GM12878 (cell line): ENCODE measurements around the gene UBE2J2. TPM values are rescaled to one million over a fixed set of nuclear protein-coding genes. Genes with fewer than 3 reads are reported as not detected.

Source experiments
- ATAC-seq: fragments of 200-7000 bp; cut with Tn5 transposase; 3 replicates; pipeline ENCODE4 v1.9.1; 2020; ENCODE audit warnings: mild to moderate bottlenecking, moderate library complexity
- BruUV-seq: library from RNA; stranded (reverse); fragments of 400-500 nt; replicated peaks from 2 replicates; lab custom pipeline; 2021; lab: Mats Ljungman, UMichigan
- CTCF ChIA-PET: fragments of 300-600 bp; sonication (Branson Sonifier 250); formaldehyde crosslinking; extraction: SDS; loops from one replicate; lab custom pipeline; 2021; ENCODE audit warnings: inconsistent platforms; lab: Yijun Ruan, JAX
- POLR2A ChIA-PET: fragments of 350-600 bp; formaldehyde crosslinking; extraction: SDS; loops from one replicate; lab custom pipeline; 2021; ENCODE audit warnings: inconsistent platforms; lab: Charles Lee
- RAD21 ChIA-PET: fragments of 300-600 bp; sonication (Branson Sonifier 250); formaldehyde crosslinking; loops from one replicate; lab custom pipeline; 2023; ENCODE audit warnings: antibody characterized with exemption; ENCODE audit not compliant: unreplicated experiment; lab: Charles Lee
- SMC1A ChIA-PET: fragments of 300-600 bp; sonication (Branson Sonifier 250); formaldehyde crosslinking; loops from one replicate; lab custom pipeline; 2023; ENCODE audit not compliant: unreplicated experiment, uncharacterized antibody; lab: Charles Lee
- DNase-seq: peaks from one replicate; pipeline ENCODE4 v3.0.0-alpha.2; 2011; ENCODE audit warnings: low read depth, low spot score
- FAIRE-seq: peaks from 3 replicates; lab custom pipeline; 2011; peaks lifted over from hg19 to GRCh38; lab: Jason Lieb, UNC
- H2AFZ ChIP-seq: 2 replicates; pipeline ENCODE4 v1.6.0; 2011; ENCODE audit warnings: low read depth, low read length, control low read depth; ENCODE audit not compliant: control insufficient read depth
- H3K27ac ChIP-seq: 2 replicates; pipeline ENCODE4 v1.5.1; 2011; ENCODE audit warnings: control low read depth; ENCODE audit not compliant: control insufficient read depth, insufficient read depth
- H3K27me3 ChIP-seq, 2 experiments: replicated peaks in 1 of 2; 2 replicates each; pipeline versions ENCODE4 v1.6.0 to v1.6.1; 2011; ENCODE audit warnings: low read length in 1 of 2; ENCODE audit not compliant: control insufficient read depth in 2 of 2, insufficient read depth in 2 of 2
- H3K36me3 ChIP-seq, 2 experiments: 2 replicates each; pipeline ENCODE4 v1.5.1; 2011; ENCODE audit warnings: low read length in 1 of 2; ENCODE audit not compliant: control insufficient read depth in 2 of 2, insufficient read depth in 2 of 2
- H3K4me1 ChIP-seq: 2 replicates; pipeline ENCODE4 v1.6.1; 2011; ENCODE audit warnings: mild to moderate bottlenecking, low read length, moderate library complexity, mixed read lengths; ENCODE audit not compliant: control insufficient read depth, insufficient read depth
- H3K4me2 ChIP-seq: 2 replicates; pipeline ENCODE4 v1.6.0; 2011; ENCODE audit warnings: control low read depth; ENCODE audit not compliant: control insufficient read depth, insufficient read depth
- H3K4me3 ChIP-seq: fragments of 200-600 bp; sonication (generic); 2 replicates; pipeline ENCODE4 v1.5.1; 2016
- H3K79me2 ChIP-seq: 2 replicates; pipeline ENCODE4 v1.6.0; 2011; ENCODE audit warnings: low read length; ENCODE audit not compliant: control insufficient read depth, insufficient read depth
- H3K9ac ChIP-seq: 2 replicates; pipeline ENCODE4 v1.8.0; 2011; ENCODE audit warnings: low read length, control low read depth, mixed read lengths; ENCODE audit not compliant: control insufficient read depth, insufficient read depth
- H3K9me3 ChIP-seq: replicated peaks from 3 replicates; pipeline ENCODE4 v1.5.1; 2011; ENCODE audit warnings: mild to moderate bottlenecking, low read length; ENCODE audit not compliant: control insufficient read depth, insufficient read depth
- H4K20me1 ChIP-seq: 2 replicates; pipeline ENCODE4 v1.6.0; 2011; ENCODE audit not compliant: control insufficient read depth, insufficient read depth
- BCL11A ChIP-seq: IDR thresholded peaks from 2 replicates; pipeline ENCODE4 v1.6.1; 2011; ENCODE audit warnings: low read depth, low read length
- BHLHE40 ChIP-seq, 2 experiments: fragments of 450-650 bp in 1 of 2; IDR thresholded peaks; 2 replicates each; pipeline ENCODE4 v1.6.1; 2011 to 2017; ENCODE audit warnings: low read depth in 2 of 2, borderline replicate concordance in 1 of 2, improper control_type of control experiment in 1 of 2, low read length in 1 of 2, mild to moderate bottlenecking in 1 of 2
- BRCA1 ChIP-seq: IDR thresholded peaks from 2 replicates; pipeline ENCODE4 v1.6.1; 2011; ENCODE audit warnings: low read depth, low read length, improper control_type of control experiment
- CBFB ChIP-seq: IDR thresholded peaks from 2 replicates; pipeline ENCODE4 v1.6.1; 2016; ENCODE audit warnings: antibody characterized with exemption, low read depth
- ESRRA ChIP-seq: IDR thresholded peaks from 2 replicates; pipeline ENCODE4 v1.6.1; 2012; ENCODE audit warnings: mild to moderate bottlenecking, low read length, improper control_type of control experiment
- HDAC6 ChIP-seq: fragments of 200-600 bp; sonication (generic); IDR thresholded peaks from one replicate; pipeline ENCODE4 v1.8.0; 2017; ENCODE audit warnings: antibody characterized with exemption; ENCODE audit not compliant: unreplicated experiment
- IKZF2 ChIP-seq, 2 experiments: fragments of 450-650 bp; IDR thresholded peaks; 2 replicates each; pipeline ENCODE4 v1.6.1; 2017; ENCODE audit warnings: mild to moderate bottlenecking in 2 of 2, moderate library complexity in 2 of 2
- JUND ChIP-seq: IDR thresholded peaks from 2 replicates; pipeline ENCODE4 v1.6.1; 2012; ENCODE audit warnings: low read depth, mild to moderate bottlenecking, low read length, improper control_type of control experiment, moderate library complexity
- MTA3 ChIP-seq: IDR thresholded peaks from 2 replicates; pipeline ENCODE4 v1.6.1; 2012; ENCODE audit warnings: low read length, inconsistent platforms, borderline replicate concordance
- PAX5 ChIP-seq: IDR thresholded peaks from 2 replicates; pipeline ENCODE4 v1.6.1; 2011; ENCODE audit warnings: low read depth, low read length, borderline replicate concordance
- RAD51 ChIP-seq: fragments of 450-650 bp; IDR thresholded peaks from 2 replicates; pipeline ENCODE4 v1.6.1; 2016; ENCODE audit warnings: moderate library complexity, mild to moderate bottlenecking, inconsistent platforms
- RELA ChIP-seq: fragments of 450-650 bp; IDR thresholded peaks from 2 replicates; pipeline ENCODE4 v1.8.0; 2014; ENCODE audit warnings: borderline replicate concordance; ENCODE audit not compliant: partially characterized antibody
- RFX5 ChIP-seq: IDR thresholded peaks from 2 replicates; pipeline ENCODE4 v1.6.1; 2011; ENCODE audit warnings: low read depth, low read length, improper control_type of control experiment
- SMC3 ChIP-seq: IDR thresholded peaks from 2 replicates; pipeline ENCODE4 v1.6.1; 2011; ENCODE audit warnings: low read length, improper control_type of control experiment, borderline replicate concordance
- SREBF1 ChIP-seq: IDR thresholded peaks from 2 replicates; pipeline ENCODE4 v1.6.1; 2012; ENCODE audit warnings: mild to moderate bottlenecking, low read length
- SUZ12 ChIP-seq: fragments of 200-600 bp; sonication (generic); IDR thresholded peaks from one replicate; pipeline ENCODE4 v1.6.1; 2018; ENCODE audit warnings: antibody characterized with exemption, mild to moderate bottlenecking; ENCODE audit not compliant: unreplicated experiment
- WRNIP1 ChIP-seq: IDR thresholded peaks from 2 replicates; pipeline ENCODE4 v1.6.1; 2011; ENCODE audit warnings: low read depth, low read length, improper control_type of control experiment, borderline replicate concordance
- ZNF217 ChIP-seq: fragments of 450-650 bp; IDR thresholded peaks from 2 replicates; pipeline ENCODE4 v1.6.1; 2017; ENCODE audit warnings: antibody characterized with exemption, mild to moderate bottlenecking
- WGBS: methylation state at CpG from one replicate; pipeline ENCODE4 v1.1.6; 2016; ENCODE audit warnings: low lambda C conversion rate; ENCODE audit not compliant: insufficient replicate concordance, insufficient coverage; ENCODE audit errors: missing lambda C conversion rate; 5-methylcytosine and 5-hydroxymethylcytosine counted together
- in situ Hi-C: fragments of 300-500 bp; cut with MboI; formaldehyde crosslinking; loops from 9 replicates; pipeline ENCODE4 v1.14.3; 2018; ENCODE audit warnings: mixed read lengths
- intact Hi-C: fragments of 100-400 bp; cut with micrococcal nuclease; formaldehyde crosslinking; loops from one replicate; pipeline ENCODE4 v1.14.2; 2022; ENCODE audit not compliant: unreplicated experiment
- polyA plus RNA-seq, 11 experiments: library from polyadenylated mRNA; depleted of rRNA in 4 of 11; unstranded in 6 of 11; stranded (reverse) in 5 of 11; fragments of >200 nt; fragmentation: Nextera tagmentation in 4 of 11; fragmentation: Illumina TruSeq in 1 of 11; extraction: Ambion mirVana in 4 of 11; extraction: Trizol in 1 of 11; gene quantifications; 1 replicate in 1 of 11; 2 replicates in 10 of 11; pipeline versions ENCODE4 v1.2.1 to v1.2.3, GENCODE V29; 2011 to 2016; ENCODE audit warnings: inconsistent platforms in 2 of 11, missing spikeins in 2 of 11, low read depth in 1 of 11
- total RNA-seq, 4 experiments: library from RNA; depleted of rRNA in 3 of 4; stranded (reverse); fragments of >200 nt in 3 of 4; fragmentation: Illumina TruSeq in 1 of 4; extraction: Trizol in 1 of 4; gene quantifications; 2 replicates each; pipeline versions ENCODE4 v1.2.1 to v1.2.3, GENCODE V29; 2013 to 2021
- TF ChIP-seq, protein P1 (sequence below): fragments of 450-650 bp; formaldehyde crosslinking; IDR thresholded peaks from 2 replicates; pipeline ENCODE4 v1.4.0; 2020; ENCODE audit warnings: mild to moderate bottlenecking, moderate library complexity
- TF ChIP-seq, protein P2 (sequence below): fragments of 450-650 bp; IDR thresholded peaks from 2 replicates; pipeline ENCODE4 v1.6.1; 2016; ENCODE audit warnings: mild to moderate bottlenecking

Gene UBE2J2
- total and polyA plus RNA-seq, 10 of the 15 experiments (the other 5 are each of a cell fraction or from before 2014, with no cell fraction given) = 0.72 to 70.5 (median 49.2) TPM

GRCh38 chr1:1300352-1300739 is 26.7 kb upstream of the UBE2J2 start:
- CTCF ChIA-PET = interaction anchor here (1.0 to 1.2 kb wide), 2 partner anchors 36 to 268 kb away, joined by 3 to 4 read pairs; no protein-coding TSS in a partner anchor
- in situ Hi-C loops (no loop called here), intact Hi-C loops (no loop called here)
- Histone ChIP-seq H3K36me3 (no peaks in the 10 kb centered on the region), H3K79me2 (no peaks in the 10 kb centered on the region; the same call in 1 of the 2 replicates), H3K4me1 (peaks cover 8% of the 10 kb centered on the region), H3K4me3 (no peak overlapping the region), H3K27me3 (no peaks in the 10 kb centered on the region), H3K9me3 (no peaks in the 10 kb centered on the region), H4K20me1 (no peaks in the 10 kb centered on the region), H3K4me2 (no peak overlapping the region), H2AFZ (no peak overlapping the region), H3K27ac (no peak overlapping the region), H3K9ac (no peak overlapping the region)
- ATAC-seq (no peak; the same call in 2 of the 3 replicates), DNase-seq (no peak), FAIRE-seq (no peak)
- TF ChIP-seq, protein P1, sequence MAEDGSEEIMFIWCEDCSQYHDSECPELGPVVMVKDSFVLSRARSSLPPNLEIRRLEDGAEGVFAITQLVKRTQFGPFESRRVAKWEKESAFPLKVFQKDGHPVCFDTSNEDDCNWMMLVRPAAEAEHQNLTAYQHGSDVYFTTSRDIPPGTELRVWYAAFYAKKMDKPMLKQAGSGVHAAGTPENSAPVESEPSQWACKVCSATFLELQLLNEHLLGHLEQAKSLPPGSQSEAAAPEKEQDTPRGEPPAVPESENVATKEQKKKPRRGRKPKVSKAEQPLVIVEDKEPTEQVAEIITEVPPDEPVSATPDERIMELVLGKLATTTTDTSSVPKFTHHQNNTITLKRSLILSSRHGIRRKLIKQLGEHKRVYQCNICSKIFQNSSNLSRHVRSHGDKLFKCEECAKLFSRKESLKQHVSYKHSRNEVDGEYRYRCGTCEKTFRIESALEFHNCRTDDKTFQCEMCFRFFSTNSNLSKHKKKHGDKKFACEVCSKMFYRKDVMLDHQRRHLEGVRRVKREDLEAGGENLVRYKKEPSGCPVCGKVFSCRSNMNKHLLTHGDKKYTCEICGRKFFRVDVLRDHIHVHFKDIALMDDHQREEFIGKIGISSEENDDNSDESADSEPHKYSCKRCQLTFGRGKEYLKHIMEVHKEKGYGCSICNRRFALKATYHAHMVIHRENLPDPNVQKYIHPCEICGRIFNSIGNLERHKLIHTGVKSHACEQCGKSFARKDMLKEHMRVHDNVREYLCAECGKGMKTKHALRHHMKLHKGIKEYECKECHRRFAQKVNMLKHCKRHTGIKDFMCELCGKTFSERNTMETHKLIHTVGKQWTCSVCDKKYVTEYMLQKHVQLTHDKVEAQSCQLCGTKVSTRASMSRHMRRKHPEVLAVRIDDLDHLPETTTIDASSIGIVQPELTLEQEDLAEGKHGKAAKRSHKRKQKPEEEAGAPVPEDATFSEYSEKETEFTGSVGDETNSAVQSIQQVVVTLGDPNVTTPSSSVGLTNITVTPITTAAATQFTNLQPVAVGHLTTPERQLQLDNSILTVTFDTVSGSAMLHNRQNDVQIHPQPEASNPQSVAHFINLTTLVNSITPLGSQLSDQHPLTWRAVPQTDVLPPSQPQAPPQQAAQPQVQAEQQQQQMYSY (CRISPR knock-in tag) = no peak
- no peak for TF ChIP-seq ESRRA
- TF ChIP-seq JUND = no peak
- TF ChIP-seq RAD51 = no peak
- TF ChIP-seq MTA3 = no peak
- TF ChIP-seq RFX5 = no peak
- no peak for TF ChIP-seq WRNIP1
- no peak for TF ChIP-seq RELA
- no peak for TF ChIP-seq IKZF2 (IDR thresholded peaks at IDR 0.05)
- no peak for TF ChIP-seq BRCA1
- no peak for TF ChIP-seq SMC3
- no peak for TF ChIP-seq SREBF1
- TF ChIP-seq BCL11A = no peak
- TF ChIP-seq HDAC6 = no peak
- TF ChIP-seq, protein P2, sequence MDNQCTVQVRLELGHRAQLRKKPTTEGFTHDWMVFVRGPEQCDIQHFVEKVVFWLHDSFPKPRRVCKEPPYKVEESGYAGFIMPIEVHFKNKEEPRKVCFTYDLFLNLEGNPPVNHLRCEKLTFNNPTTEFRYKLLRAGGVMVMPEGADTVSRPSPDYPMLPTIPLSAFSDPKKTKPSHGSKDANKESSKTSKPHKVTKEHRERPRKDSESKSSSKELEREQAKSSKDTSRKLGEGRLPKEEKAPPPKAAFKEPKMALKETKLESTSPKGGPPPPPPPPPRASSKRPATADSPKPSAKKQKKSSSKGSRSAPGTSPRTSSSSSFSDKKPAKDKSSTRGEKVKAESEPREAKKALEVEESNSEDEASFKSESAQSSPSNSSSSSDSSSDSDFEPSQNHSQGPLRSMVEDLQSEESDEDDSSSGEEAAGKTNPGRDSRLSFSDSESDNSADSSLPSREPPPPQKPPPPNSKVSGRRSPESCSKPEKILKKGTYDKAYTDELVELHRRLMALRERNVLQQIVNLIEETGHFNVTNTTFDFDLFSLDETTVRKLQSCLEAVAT = no peak
- no peak for TF ChIP-seq CBFB
- TF ChIP-seq ZNF217 = no peak
- no peak for TF ChIP-seq PAX5
- no peak for TF ChIP-seq SUZ12
- no peak for TF ChIP-seq BHLHE40 (IDR thresholded peaks at IDR 0.05; ENCODE audit: borderline replicate concordance in 1 of 2, low read depth in 2 of 2, low read length in 1 of 2)
- POLR2A ChIA-PET = no interaction called here
- no TSS peak for BruUV-seq
- SMC1A ChIA-PET = no interaction called here
- WGBS = 79% methylated on average over 12 of the region's 12 CpGs
- RAD21 ChIA-PET = no interaction called here
